GM12872 (cell line): ENCODE data around the gene TEK.
A peak's percentile ranks its signal among the peaks of the same experiment; 100 is the strongest.

Experiments used
- TF ChIP-seq, protein P1 (sequence below): IDR thresholded peaks from 3 replicates; pipeline ENCODE4 v1.5.1; 2011; ENCODE audit warnings: low read depth, mild to moderate bottlenecking, low read length, moderate library complexity; ENCODE audit not compliant: insufficient read depth

TEK gene

DNA sequence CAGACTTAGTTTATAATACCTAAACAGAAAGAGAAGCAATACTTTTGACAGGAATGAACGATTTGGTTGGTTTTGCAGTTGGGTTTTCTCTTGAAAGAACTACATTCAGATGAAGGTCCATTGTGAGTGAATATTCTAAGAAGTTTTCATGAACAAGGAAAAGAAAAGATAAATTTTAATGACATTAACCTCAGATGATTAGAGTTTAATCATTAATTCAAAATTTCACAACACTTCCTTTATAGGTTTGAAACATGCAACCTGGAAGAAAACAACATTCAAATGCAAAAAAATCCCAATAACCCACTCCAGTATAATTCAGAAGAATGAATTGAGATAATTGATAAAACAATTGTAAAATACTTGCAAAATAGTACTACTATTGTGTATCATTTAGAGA is 164.2 kb downstream of the TEK start:
- TF ChIP-seq, protein P1, sequence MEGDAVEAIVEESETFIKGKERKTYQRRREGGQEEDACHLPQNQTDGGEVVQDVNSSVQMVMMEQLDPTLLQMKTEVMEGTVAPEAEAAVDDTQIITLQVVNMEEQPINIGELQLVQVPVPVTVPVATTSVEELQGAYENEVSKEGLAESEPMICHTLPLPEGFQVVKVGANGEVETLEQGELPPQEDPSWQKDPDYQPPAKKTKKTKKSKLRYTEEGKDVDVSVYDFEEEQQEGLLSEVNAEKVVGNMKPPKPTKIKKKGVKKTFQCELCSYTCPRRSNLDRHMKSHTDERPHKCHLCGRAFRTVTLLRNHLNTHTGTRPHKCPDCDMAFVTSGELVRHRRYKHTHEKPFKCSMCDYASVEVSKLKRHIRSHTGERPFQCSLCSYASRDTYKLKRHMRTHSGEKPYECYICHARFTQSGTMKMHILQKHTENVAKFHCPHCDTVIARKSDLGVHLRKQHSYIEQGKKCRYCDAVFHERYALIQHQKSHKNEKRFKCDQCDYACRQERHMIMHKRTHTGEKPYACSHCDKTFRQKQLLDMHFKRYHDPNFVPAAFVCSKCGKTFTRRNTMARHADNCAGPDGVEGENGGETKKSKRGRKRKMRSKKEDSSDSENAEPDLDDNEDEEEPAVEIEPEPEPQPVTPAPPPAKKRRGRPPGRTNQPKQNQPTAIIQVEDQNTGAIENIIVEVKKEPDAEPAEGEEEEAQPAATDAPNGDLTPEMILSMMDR, result no peak

DNA sequence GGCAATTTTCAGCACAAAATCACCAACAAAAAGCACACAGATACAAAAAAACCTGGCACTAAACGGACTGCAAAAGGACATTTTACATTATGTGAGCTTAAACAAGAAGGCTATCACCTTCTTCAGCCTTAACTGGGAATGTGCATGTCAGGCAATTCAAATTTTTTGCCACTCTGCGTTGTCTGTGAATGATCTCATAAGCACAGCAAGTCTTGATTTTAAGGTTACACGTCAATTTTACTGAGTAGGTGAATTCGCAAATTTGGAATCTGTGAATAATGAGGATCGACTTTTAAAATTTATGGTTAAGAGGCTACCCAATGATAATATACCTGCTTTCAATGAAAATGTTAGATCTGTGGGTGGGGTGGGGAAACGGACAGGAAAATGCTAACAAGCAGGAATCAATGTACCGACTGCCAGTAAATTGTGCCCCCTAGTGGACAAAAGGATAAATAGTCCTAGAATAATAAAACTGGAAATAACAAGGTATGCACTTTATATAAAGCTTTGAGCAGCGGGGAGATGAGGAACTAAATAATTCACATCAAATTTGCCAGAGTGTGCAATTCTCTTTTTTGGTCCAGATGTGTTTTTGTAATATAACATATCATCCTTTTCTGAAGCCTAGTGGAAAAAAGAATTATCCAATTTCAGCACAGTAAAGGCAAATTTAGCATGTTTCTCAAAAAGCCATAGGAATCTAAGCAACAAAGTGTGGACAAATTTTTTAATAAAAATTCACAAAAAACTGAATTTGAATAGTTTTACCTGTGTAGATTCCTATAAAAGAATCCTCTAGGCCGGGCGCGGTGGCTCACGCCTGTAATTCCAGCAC is 167.4 kb downstream of the TEK start:
- TF ChIP-seq, protein P1, result peak; percentile 64

DNA sequence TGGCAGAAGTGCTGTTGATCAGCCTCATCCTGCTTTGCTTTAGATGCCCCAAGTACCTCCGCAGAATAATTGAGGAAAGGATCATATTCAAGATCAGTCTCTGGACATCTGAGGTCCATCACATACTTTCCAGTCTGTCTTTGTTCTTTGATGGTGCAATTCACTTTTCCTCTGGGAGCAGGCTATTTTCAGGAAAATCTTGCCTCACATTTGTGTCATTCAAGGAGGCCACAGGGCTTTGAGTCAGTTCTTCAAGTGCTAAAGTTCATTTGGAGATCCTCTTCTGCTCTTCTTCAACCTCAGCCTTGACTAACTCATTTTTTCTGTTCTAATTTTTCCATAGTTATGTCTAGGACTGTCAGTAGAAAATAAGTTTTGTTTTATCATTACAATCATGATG is 169.3 kb downstream of the TEK start:
- TF ChIP-seq, protein P1, result no peak

DNA sequence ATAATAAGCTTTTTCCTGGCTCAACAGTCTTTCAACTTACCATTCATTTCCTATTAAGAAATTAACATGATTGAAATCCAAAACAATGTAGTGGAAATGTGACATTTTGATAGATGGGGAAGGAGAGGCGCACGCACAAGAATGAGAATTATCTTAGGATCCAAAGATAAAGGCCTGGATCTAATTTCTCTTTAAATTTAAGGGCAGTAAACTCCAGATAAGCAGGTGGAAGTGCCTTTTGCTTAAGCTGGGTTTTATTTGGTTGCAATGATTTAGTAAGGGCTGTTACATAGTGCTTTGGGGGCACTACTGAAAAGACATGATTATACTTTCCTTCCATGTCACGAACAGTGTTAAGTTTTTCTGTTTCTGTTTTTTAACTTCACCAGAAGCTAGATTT is 170.6 kb downstream of the TEK start:
- TF ChIP-seq, protein P1, result no peak
